GM08714 (cell line): ENCODE measurements around the gene ANTXRL.
"Not testable (repeated sequence)": the region's sequence is repeated elsewhere in the genome, so short reads cannot be mapped to it uniquely, and the experiment has no call there.

ENCODE experiments used
- H3K4me3 ChIP-seq: fragments of 200-500 bp; sonication (Bioruptor generic); 2 replicates; pipeline ENCODE4 v1.5.1; 2014; ENCODE audit warnings: mild to moderate bottlenecking, low read length, inconsistent platforms
- ZNF274 ChIP-seq: IDR thresholded peaks from 2 replicates; pipeline ENCODE4 v1.6.1; 2012; ENCODE audit warnings: mild to moderate bottlenecking, low read depth, low read length

ANTXRL gene

DNA sequence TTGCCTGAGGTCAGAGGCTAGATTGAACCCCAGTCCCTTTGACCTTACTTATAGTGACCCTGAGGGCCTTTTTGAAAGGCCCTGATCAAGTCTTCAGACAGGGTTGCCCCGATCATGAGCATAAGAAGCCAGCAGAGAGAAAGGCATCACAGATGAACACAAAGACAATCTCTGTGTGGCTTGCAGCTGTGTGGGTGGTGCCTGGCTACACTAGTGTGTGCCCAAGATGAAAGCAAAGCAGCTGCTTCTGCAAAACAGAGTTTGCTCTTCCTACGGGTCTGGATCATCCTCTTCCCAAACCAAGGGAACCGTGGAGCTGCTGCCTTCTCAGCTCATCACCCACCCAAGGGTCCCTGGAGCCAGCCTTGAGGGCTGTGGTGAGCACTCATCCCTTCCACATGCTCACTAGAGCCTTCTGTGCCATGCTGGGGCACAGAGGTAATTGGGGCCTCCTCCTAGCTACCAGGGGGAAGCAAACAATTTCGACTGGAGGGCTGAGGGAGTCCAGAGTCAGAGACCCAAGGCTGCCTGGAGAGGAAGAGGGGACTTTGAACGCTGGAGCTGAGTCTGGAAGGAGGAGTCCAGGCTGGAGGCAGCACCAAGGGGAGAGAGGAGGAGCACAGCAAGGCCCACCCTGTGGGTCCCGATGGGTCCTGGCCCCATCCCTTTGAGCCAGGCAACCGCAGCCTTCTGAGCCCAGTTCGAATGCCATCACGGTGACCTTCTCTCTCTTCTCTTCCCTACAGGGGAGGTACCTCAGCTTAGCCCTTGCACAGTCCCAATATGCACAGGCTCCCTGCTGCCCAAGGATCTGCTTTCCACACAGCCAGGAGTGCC lies 42.3 kb downstream of the ANTXRL start:
- TF ChIP-seq ZNF274, result no peak
- no peak overlapping the region for H3K4me3 ChIP-seq

DNA sequence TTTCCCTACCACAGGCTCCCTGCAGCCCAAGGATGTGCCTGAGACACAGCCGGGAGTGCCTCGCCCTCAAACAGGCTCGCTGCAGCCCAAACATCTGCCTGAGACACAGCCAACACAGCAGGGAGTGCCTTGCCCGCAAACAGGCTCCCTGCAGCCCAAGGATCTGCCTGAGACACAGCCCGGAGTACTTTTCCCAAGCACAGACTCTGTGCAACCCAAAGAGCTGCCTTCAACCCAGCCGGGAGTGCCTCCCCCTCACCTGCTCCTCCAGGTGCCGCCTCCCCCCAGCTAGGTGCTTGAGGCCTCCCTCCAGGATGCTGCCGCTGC lies 42.9 kb downstream of the ANTXRL start:
- TF ChIP-seq ZNF274, result no peak

DNA sequence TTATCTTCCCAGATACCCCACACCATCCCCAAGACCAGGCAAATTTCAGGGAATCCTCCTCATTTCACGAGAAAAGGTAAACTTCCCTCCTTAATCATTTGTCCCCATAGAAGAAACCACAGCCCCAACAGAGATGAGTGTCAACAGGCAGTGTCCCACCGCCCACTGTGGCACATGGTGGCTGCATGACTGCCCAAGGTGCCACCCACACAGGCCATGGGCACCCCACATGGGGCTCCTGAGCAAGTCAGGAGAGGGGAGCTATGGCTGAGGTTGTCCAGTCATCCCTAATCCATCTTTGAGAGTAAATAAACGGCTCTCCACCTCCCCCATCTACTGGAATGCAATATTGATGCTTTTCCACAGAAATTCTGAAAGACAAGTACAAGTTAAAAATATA lies 44.1 kb downstream of the ANTXRL start:
- H3K4me3 ChIP-seq, result no peak overlapping the region
- no peak for TF ChIP-seq ZNF274

More for the DNA sequence above, 42.9 kb downstream of the ANTXRL start:
- H3K4me3 ChIP-seq, result no peak overlapping the region

DNA sequence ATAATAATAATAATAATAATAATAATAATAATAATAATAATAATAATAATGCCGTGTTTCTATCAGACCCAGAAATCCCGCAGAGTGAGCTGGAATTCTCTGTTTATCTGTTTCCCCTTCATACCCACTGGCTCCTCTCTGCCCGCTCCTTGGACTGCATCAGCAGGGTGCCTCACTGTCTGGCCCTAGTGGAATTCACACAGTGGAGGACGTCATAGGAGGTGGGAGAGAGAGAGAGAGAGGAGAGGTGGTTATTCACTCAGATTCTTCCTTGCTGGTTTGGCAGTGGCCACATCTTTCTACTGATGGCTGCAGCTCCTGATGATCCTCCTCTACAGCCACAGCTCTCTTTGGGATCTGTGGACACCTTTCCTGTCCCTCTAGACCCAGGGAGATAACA lies 78.7 kb downstream of the ANTXRL start:
- H3K4me3 ChIP-seq, result not testable (repeated sequence)

DNA sequence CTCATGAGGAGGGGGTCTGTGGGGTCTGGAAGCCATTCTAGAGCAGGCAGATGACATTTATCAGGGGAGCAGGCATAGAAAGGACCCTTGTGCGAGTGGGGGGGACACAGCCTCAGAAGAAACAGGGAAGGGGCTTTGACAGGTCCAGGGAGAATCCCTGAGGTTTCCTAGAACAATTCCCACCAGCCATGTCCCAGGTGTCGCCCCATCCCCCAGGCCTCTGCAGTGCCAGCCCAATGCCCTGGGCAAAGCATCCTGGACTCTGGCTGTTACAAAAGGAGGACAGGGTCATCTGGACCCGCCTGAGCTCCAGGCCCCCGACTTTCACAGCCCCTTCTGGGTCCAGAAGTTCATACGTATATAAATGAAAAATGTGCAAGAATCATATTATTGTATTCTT lies 80.4 kb downstream of the ANTXRL start:
- H3K4me3 ChIP-seq, result not testable (repeated sequence)

DNA sequence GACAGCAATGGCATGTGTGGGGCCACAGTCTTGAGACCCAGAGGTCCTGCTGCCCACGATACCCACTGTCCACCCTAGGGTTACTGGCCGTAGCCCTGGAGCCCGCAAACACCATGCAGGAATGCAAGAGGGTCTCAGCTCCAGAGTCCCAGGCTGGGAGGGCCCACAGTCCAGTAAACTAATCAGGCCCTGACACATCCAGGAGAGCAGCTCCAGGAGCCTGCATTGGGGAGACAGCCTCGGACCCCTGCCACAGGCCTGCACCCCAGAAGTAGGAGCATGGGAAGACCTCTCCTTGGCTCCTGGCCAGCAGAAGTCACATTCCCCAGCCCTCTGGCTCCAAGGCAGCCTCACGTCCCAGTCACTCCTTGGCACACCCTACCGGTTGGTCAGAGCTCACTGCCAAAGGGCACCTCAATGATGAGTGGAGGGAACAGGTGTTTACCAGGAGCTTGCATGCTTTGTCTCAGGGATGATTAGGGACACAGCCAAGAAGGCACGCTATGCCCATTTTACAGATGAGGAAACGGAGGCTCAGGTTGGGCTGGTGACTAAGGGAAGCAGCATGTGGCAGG lies 81.0 kb downstream of the ANTXRL start:
- H3K4me3 ChIP-seq, result not testable (repeated sequence)

DNA sequence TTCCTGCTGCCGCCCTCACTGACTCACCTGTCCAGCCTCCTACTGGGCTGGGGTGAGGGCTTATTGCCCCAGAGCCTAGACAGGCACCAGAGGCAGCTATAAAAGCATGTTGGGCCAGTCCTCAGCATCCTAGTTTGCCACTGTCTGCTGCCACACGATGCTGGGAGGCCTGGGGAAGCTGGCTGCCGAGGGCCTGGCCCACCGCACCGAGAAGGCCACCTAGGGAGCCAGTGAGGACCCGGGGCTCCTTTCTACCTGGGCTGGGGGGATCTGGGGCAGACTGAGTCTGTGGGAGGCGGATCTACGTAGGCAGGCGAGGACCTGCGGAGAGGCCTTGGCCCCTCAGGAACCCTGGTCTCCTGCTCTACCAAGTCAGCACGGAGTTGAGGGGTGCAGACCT lies 82.2 kb downstream of the ANTXRL start:
- H3K4me3 ChIP-seq, result not testable (repeated sequence)

DNA sequence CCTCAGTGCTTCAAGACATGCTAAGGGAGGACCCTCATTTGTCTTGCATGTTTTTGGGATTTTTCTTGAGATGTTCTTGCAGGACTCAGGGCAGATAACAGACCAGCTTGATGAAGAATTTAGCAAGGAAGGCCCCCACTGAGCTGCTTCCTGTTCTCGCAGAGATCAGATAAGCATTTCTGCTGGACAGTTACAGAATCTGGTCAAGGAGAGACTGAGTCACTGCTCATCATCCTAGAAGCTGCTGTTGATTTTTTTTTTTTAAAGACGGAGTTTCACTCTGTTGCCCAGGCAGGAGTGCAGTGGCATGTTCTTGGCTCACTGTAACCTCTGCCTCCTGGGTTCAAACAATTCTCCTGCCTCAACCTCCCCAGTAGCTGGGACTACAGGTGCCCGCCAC lies 87.6 kb downstream of the ANTXRL start:
- H3K4me3 ChIP-seq, result not testable (repeated sequence)

DNA sequence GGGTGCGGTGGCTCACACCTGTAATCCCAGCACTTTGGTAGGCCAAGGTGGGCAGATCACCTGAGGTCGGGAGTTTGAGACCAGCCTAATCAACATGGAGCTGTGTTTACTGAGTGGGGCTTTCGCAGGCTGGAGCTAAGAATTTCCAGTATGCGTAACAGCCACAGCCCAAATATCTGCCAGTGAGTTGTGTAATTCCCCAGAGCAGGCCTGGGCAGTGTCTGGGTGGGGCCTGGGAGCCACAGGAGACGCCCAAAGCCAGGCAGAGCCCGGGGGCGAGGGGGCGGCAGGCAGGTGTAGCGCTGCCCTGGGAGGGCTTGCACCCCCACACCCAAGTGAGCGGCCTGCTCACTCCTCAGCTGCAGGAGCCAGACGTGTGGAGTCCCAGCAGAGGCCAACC lies 88.6 kb downstream of the ANTXRL start, which contains the start of gene ANXA8L1:
Gene ANXA8L1 (plus strand): TSS at position 371 of the 400 bp plus-strand sequence. CDS start 76 bp downstream, outside the sequence.
- not testable (repeated sequence) for H3K4me3 ChIP-seq

DNA sequence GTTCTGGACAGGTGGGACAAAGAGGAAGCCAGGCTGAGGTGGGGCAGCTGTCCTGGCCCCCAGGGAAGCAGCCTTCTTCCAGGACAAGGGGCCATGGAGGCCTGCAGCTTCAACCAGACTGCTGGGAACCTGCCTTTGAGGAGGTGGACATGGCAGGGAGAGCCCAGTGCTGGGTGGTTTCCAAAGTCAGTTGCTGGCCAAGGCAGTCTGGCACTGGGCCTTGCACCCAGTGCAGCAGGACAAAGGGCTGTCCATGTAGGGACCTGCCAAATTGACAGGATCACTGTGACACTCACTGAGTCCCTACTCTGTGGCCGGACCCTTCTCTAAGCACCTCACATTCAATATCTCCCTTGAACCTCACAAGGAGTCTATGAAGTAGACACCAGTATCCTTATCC lies 90.2 kb downstream of the ANTXRL start:
- not testable (repeated sequence) for H3K4me3 ChIP-seq

DNA sequence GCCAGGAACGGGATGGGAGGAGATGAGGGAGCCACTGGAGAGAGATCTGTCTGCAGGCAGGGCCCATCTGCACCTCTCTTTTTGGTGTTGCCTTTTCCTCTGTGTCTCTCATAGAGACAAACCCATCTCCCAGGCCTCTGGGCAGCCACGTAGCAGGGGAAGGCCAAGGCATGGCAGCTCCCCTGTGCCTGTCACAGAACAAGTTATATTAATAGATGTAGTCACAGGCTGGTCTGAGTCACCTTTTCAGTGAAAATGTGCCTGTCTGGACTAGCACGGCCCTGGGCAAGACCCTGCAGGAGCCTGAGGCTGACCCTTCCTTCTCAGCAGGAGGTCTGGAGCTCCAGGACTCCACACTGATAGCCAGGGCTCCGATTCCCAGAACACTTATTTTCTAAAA lies 90.9 kb downstream of the ANTXRL start:
- not testable (repeated sequence) for H3K4me3 ChIP-seq

DNA sequence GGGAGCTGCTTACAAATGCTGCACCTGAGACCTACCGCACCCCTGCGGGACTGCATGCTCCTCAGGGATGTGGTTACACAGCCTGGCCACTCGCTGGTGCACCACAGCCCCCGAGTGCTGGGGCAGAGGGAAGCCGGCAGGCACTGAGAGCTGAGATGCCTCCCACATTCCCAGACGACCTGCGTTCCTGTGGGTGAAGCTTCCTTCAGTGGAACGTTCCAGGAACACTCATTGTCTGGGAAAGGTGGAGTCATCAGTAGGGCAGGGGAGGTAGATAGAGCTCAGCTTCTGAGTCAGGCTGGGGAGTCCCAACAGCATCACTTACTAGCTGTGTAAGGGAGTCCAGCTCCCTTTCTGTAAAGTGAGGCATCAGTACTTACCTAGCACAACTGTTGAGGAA lies 91.3 kb downstream of the ANTXRL start:
- H3K4me3 ChIP-seq, result not testable (repeated sequence)

DNA sequence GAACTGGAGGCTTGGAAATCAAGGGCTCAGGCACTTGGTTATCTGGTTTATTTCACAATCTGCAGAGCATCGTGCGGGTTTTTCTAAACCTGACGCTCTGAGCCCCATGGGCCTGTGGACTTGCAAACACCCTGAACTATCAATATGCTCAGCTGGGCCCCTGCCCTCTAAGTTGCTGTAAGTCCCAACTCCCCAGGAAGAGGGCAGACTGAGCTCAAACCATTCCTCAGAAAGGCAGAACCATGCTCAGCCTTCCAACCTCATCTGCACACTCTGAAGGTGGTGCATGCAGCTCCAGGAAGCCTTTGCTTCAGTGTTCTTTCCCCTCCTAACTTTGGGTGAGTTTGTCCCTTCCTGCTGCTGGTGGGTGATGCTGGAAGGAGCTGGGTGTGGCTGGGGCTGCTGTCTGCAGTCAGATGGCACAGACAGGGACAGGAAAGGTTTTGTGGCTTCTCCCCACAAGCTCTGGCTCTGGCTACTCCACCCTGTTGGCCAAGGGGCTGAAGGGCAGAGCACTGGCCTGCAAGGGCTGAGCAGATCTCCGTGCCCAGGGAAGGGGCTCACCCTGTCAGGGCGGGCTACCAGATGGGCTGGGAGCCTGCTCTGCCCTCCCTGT lies 92.5 kb downstream of the ANTXRL start:
- not testable (repeated sequence) for H3K4me3 ChIP-seq
